Prostate gland (tissue), 2 donors: Measurements from ENCODE around the gene IARS1. TPM values are rescaled to one million over a fixed set of nuclear protein-coding genes. Genes with fewer than 3 reads are reported as not detected.

Source experiments
- DNase-seq: peaks from one replicate; pipeline ENCODE4 v3.0.0-alpha.2; 2019; ENCODE audit warnings: low spot score
- H3K27ac ChIP-seq, 2 donors: fragments of 200-600 bp; sonication (generic); 2 replicates each; pipeline ENCODE4 v1.5.1; 2017 to 2019
- H3K27me3 ChIP-seq: fragments of 200-600 bp; sonication (generic); replicated peaks from 2 replicates; pipeline ENCODE4 v1.5.1; 2019; ENCODE audit not compliant: insufficient read depth
- H3K36me3 ChIP-seq, 2 donors: fragments of 200-600 bp; sonication (generic); 1 replicate in 1 of 2; 2 replicates in 1 of 2; pipeline versions ENCODE4 v1.5.1 to v1.8.1; 2017 to 2019
- H3K4me1 ChIP-seq: fragments of 200-600 bp; sonication (generic); replicated peaks from 2 replicates; pipeline ENCODE4 v1.5.1; 2019
- H3K4me3 ChIP-seq, 2 donors: fragments of 200-600 bp; sonication (generic); 2 replicates each; pipeline ENCODE4 v1.5.1; 2017 to 2019
- H3K9me3 ChIP-seq: fragments of 200-600 bp; sonication (generic); 2 replicates; pipeline ENCODE4 v1.5.1; 2017
- CTCF ChIP-seq, 4 experiments: fragments of 200-600 bp in 2 of 4; fragments of 450-650 bp in 2 of 4; sonication (generic) in 2 of 4; IDR thresholded peaks; 1 replicate in 3 of 4; 2 replicates in 1 of 4; pipeline ENCODE4 v1.5.1; 2016 to 2019; ENCODE audit warnings: antibody characterized with exemption in 4 of 4, mild to moderate bottlenecking in 2 of 4, moderate library complexity in 2 of 4
- POLR2A ChIP-seq: fragments of 450-650 bp; IDR thresholded peaks from one replicate; pipeline ENCODE4 v1.6.1; 2016; ENCODE audit warnings: antibody characterized with exemption, mild to moderate bottlenecking
- POLR2AphosphoS5 ChIP-seq: sonication (generic); formaldehyde crosslinking; IDR thresholded peaks from one replicate; pipeline ENCODE4 v1.6.1; 2017; ENCODE audit warnings: antibody characterized with exemption
- WGBS: methylation state at CpG from one replicate; pipeline ENCODE4 v1.1.5; 2018; 5-methylcytosine and 5-hydroxymethylcytosine counted together
- intact Hi-C: fragments of 100-400 bp; cut with DNase I; formaldehyde crosslinking; loops from one replicate; pipeline ENCODE4 v1.14.2; 2022
- total RNA-seq, 2 donors: library from RNA; depleted of rRNA; stranded (reverse); fragments of >200 nt; gene quantifications; one replicate each; pipeline ENCODE4 v1.1.0, GENCODE V29; 2016

Gene IARS1
- total RNA-seq, 2 donors from 2014 or later: 58.3 to 89.2 TPM

- H3K36me3 ChIP-seq: no peaks in the 10 kb centered on the region
- intact Hi-C loops: loop anchor here (5.0 kb wide), 1 partner anchor 36 kb away; the partner anchor contains the start of genes CENPP and NOL8
- H3K4me3 ChIP-seq: no peak overlapping the region
- WGBS: 63% methylated on average over 1 of the region's 1 CpG
- no peaks in the 10 kb centered on the region for H3K9me3 ChIP-seq
- TF ChIP-seq POLR2A: no peak
- TF ChIP-seq POLR2AphosphoS5: no peak
- no peak for TF ChIP-seq CTCF (IDR thresholded peaks at IDR 0.05)
- DNase-seq: no peak
- peaks cover 7% of the 10 kb centered on the region for H3K4me1 ChIP-seq
- no peak overlapping the region for H3K27ac ChIP-seq
- H3K27me3 ChIP-seq: no peaks in the 10 kb centered on the region
These were observed 2.6 kb downstream of the IARS1 start for GRCh38 chr9:92290785-92291429.

- H3K4me3 ChIP-seq: no peak overlapping the region
- H3K9me3 ChIP-seq: no peaks in the 10 kb centered on the region
- H3K27ac ChIP-seq: no peak overlapping the region
- no peaks in the 10 kb centered on the region for H3K36me3 ChIP-seq
- intact Hi-C loops: loop anchor here (5.0 kb wide), 1 partner anchor 37 kb away; the partner anchor contains the start of genes CENPP and NOL8
- H3K4me1 ChIP-seq: peaks cover 4% of the 10 kb centered on the region
- TF ChIP-seq POLR2A (no peak), CTCF (IDR thresholded peaks at IDR 0.05) (no peak), POLR2AphosphoS5 (no peak)
- no peak for DNase-seq
- H3K27me3 ChIP-seq: no peaks in the 10 kb centered on the region
- WGBS: 94% methylated on average over 5 of the region's 5 CpGs
These were observed 3.6 kb downstream of the IARS1 start for GRCh38 chr9:92289708-92290390.

DNA sequence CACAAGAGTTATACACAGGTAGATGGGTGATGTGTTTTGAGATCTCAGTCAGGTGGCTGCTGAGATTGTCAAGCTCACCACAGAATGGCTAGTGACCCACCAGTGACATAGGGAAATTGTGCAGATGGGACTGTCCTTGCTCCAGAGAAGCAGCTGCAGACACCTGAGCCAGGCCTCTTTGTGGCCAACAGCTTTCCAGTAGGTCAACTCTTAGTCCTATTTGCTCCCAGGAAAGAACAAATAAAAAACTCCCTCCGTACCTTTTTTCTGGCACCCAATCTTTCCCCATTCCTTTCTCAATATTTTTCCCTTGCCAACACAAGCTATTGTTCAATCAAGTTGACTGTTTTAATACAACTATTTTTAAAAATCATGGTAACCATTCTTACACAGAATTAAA lies 14.2 kb downstream of the IARS1 start:
- TF ChIP-seq POLR2A: no peak
- no peak for TF ChIP-seq CTCF (IDR thresholded peaks at IDR 0.05)
- TF ChIP-seq POLR2AphosphoS5: no peak
- Histone ChIP-seq H3K36me3 (peaks cover 0 to 8% of the 10 kb centered on the region in 2 donors), H3K27me3 (no peaks in the 10 kb centered on the region), H3K4me1 (no peaks in the 10 kb centered on the region), H3K27ac (no peak overlapping the region), H3K4me3 (no peak overlapping the region), H3K9me3 (no peaks in the 10 kb centered on the region)
- intact Hi-C loops: no loop called here
- no peak for DNase-seq
- 71% methylated on average over 1 of the region's 1 CpG for WGBS

- Histone ChIP-seq H3K4me1 (no peaks in the 10 kb centered on the region), H3K27me3 (no peaks in the 10 kb centered on the region), H3K36me3 (peaks cover 0 to 8% of the 10 kb centered on the region in 2 donors), H3K27ac (no peak overlapping the region), H3K4me3 (no peak overlapping the region), H3K9me3 (no peaks in the 10 kb centered on the region)
- intact Hi-C loops: no loop called here
- DNase-seq: no peak
- 69% methylated on average over 2 of the region's 2 CpGs for whole genome bisulfite sequencing
- TF ChIP-seq POLR2A (no peak), POLR2AphosphoS5 (no peak), CTCF (IDR thresholded peaks at IDR 0.05) (no peak)
These were observed 15.4 kb downstream of the IARS1 start for GRCh38 chr9:92278110-92278509.
